NCI-H2107 (cell line): ENCODE results near the gene ZC3H12A.

Experiments
- DNase-seq: peaks from one replicate; lab custom pipeline; 2025; lab: John Stamatoyannopoulos, UW

ZC3H12A gene

DNA sequence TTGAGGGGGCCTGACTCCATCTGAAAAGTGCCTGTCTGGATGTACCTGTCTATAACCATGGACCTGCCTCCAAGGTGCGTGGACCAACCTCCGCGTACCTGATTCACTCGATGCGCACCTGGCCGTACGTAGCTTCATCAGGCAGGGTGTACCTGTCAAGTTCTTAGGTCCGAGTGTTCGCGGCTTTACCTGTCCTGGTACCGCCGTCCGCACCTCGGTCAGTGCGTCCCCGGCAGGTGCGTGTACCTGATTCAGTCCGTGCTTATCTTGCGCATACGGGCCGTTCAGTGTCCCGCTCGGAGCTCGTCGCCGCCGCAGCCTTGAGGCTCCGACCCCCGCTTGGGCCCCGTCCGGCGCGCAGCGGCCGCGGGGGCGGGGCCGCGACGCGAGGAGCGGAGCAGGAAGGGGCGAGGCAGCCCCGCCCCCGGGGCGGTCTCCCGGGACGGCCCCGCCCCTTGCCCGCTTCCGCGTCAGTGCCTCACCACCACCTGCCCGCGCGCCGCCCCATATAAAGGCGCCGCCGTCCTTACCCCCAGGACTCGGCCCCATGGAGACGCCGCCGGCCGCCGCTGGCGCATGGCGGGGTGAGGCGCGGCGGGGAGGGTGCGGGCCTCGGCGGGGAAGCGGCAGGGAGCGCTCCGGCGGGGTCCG is at the start of gene ZC3H12A:
Gene ZC3H12A (plus strand): TSS at position 535 of the 651 bp plus-strand sequence. CDS start 917 bp downstream, outside the sequence.
- peak; percentile 71 for DNase-seq

DNA sequence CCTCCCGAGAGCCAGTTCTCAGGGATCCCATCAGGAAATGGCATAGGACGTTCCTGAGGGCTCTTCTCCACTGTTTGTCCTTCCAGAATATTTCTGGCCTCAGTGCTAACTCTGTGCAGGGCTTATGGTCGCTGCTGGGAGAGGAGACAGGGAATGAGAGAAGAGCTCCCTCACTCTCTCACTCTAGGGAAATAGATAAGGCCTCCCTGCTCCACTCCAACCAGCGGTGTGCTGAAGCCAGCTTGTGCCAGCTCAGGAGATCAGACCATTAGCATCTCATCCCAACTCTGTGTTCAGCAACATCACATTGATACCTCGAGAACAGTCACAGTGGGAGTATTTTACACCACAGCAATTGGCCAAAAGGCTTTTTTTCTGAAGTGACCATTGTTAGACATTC is 49.2 kb upstream of the ZC3H12A start:
- DNase-seq, result no peak

DNA sequence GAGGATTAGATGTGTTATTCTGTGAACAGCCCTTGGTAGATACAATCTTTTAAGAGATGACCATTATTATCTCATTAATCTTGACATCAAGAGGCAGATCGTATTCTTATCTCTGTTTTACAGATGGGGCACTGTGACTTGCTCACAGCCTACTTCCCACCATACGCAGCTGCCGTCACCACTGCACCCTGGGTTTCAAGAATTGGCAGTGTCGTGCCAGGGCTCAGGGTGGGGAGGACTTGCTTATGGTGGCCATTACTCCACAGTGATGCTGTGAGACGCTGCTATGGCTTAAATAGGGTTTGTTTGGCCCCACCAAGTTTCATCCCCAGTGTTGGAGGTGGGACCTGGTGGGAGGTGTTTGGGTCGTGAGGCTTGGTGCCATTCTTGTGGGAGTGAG is 45.4 kb upstream of the ZC3H12A start:
- no peak for DNase-seq

DNA sequence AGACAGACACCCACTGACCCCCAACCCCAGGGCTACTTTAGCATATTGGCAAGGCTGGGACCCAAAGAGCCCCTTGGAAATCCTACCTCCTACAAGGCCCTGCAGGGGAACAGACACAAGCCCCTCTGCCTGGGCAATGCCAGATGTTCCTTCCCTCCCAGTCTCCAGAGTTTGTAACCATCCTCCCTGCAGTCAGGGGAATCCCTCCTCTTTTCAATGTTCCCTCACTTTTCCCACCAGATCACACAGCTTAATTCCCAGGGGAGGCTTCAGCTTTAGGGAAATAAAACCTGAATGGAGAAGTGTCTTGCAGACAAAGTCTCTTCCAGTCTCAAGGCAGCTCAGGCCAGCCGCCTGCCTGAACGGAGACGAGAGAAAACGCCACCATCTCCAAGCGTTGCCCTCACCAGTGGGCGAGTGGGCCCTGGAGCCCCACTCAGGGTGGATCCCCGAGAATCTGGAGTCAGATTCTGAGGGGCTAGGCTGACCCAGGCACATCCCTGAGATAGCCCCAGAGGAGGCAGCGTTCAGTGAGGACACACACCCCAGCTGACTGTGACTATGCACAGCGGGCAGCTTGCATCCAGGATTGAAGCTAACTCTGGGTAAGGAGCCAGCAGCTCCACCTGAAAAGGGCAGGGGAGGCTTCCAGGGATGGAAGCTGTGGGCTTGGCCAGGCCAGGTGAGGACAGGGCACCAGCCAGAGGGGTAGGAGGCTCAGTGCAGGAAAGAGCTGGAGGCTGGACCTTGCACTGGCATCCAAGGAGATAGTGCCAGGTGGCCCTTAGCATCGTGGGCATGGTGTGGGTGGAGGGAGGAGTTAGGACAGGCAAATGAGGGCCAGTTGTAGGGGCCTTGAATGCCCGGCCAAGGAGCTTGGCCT is 44.0 kb upstream of the ZC3H12A start:
- no peak for DNase-seq

DNA sequence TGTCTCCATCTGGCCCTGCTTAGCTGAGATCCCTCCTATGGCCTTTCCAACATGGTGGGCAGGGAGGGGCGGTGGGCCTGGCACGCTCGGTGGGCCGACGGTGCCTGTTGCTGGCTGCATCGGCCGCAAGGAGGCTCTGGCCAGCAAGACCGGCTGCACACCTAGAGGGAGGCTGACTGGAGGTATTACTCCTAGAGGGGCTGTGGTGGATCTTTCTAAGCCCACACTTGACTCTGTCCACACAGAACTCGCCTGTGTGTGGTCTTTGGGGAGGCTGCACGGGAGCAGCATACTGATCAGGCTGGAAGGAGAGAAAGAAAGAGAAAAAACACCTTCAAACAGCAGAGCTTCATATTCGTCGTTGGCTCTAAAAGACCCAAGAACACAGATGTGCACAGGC is 41.7 kb upstream of the ZC3H12A start:
- no peak for DNase-seq

DNA sequence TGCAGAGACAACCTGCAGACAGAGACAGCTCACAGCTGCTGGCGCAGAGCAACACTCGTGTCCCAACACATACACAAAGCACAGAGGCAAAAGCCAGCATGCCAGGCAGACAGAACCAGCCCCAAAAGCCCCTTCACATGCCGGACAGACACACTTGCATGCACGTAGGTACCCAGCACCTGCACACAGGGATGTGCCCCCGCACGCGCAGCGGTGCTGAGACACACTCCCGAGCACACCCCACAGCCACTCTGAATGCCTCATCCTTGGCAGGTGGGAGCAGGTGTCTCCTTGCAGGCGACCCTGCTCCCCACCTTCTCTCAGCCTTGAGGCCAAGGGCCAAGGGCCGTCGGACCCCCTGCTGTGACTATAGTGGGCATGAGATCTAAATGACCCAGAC is 41.2 kb upstream of the ZC3H12A start:
- no peak for DNase-seq

DNA sequence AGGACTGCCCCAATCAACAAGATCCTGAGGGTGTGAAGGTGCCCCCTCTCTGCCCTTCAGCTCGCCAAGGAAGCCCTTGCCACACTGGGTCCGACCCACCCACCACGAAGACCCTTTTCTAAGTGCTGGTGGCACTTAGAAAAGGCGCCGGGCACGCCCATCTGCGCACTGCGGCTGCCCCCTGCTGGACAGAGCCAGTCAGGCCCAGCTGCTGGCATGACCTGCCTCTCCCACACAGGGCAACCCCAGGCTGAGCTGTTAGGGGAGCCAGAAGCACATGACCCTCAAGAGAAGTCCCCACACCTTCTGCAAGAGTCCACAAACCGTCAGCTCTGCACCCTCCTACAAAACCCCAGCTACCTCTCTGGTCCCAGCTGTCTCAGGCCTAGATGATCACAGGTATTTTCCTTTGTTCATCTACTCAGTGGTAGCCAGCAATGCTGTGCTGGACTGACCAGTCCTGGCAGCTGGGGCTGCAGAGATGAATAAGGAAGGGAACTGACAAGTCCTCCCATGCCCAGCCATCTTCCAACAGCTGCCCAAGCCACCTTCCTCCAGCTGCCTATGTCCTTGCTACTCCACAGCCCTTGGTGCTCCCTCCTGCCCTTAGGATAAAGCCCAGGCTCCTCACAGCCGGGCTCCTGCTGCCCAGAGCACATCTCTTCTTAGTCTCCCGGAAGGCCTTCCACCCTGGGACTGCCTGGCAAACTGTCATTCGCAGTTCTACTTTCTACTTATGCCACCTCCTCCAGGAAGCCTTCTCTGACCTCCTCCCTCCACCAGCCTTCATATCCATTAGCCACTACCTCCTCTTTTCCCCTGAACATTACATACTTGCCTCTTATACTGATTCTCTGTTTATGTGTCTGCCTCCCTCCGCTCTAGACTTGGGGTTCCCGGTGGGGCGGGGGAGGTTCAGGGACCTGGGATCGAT is 39.8 kb upstream of the ZC3H12A start:
- peak; percentile 15 for DNase-seq

DNA sequence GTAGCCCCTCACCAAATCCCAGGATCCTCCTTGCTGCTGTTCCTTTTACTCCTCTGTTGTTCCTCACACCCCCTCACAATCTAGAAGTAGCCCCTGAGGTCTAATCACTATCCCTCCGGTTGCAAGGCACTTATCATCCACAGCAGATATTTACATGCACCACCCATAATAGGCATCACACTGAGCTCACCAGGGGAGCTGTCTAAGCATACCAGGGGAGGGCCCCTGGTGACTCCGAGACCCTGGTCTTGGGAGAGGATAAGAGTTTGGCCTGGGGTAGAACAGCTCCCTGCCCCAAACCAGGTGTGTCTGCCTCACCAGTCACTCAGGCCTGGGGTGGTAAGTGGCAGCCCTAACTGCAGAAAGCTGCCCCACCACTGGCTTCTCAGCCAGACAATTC is 37.3 kb upstream of the ZC3H12A start:
- DNase-seq, result no peak

DNA sequence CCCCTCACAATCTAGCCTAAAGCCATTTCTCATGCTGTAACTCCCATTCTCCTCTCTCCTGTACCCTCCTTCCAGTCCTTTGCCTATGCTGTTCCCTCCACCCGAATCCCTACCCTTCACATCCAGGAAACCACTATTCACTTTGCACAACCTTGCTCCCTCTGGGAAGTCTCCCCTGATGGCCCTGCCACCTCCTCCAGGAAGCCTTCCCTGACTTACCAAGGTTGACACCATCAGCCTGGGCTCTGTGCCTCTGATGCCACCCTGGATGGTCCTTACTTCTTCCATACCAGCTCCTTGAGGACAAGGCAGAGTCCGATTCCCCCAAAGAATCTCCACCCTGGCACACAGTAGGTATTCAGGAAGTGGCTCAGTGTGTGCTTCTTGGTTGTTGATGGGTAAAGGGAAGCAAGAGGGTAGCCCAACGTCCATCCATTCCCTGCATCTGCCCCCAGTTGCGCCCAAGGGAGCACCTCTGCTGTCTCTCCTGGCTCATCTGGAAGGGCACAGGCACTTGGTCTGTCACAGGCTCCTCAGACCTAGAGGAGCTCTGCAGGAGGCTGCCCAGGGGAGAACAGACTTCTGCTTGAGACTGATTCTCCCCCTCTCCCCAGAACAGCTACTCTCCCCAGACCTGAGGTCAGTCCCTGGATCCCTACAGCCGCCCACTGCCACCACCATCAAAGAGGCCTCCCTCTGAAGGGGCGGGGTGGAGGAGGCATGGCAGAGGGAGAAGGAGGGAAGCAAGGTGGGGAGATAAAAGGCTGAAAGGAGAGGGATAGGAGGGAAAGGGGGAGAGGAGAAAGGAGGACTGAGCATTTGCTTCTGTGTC is 36.1 kb upstream of the ZC3H12A start:
- no peak for DNase-seq

DNA sequence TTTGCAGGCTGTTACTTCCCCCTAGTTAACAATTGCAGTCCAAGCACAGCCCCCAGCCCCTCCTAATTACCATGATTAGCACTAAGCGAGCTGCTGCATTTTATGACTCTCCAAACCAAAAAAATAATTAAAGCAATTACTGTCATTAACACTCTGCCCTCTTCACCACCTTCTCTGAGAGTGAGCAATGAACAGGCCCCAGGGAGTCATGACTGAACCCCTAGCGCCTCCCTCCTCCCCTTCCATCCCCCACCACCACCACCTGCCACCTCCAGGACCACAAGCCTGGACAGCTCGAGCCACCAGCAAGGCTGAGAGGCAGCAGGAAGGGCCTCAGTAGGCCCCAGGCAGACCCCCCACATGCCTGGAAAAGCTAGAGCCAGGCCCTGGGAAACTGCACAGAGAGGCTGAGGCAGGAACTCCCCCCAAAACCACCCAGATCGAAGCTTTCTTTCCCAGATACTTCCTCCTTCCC is 35.5 kb upstream of the ZC3H12A start:
- DNase-seq, result no peak

DNA sequence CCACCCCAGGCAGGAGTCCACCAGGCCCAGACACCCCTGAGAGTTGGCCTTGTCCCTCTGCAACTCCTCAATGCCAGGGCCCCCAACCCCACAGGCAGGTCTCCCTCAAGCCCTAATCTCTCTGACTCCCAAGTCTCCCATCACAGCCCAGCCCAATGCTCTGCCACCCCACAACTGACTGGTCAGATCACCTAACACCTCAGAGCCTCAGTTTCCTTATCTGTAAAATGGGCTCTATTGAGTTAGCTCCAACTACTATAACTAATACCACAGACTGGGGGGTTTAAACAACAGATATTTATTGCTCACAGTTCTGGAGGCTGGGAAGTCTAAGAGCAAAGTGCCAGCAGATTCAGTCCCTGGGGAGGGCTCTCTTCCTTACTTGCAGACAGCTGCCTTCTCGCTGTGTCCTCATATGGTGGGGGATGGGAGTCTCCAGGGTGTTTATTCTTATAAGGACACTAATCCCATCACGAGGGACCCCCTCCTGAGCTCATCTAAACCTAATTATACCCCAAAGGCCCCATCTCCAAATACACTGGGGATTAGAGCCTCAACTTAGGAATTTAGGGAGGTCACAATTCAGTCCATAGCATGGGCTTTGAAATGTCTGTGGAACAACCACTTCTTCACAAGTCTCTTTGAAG is 34.9 kb upstream of the ZC3H12A start:
- no peak for DNase-seq

DNA sequence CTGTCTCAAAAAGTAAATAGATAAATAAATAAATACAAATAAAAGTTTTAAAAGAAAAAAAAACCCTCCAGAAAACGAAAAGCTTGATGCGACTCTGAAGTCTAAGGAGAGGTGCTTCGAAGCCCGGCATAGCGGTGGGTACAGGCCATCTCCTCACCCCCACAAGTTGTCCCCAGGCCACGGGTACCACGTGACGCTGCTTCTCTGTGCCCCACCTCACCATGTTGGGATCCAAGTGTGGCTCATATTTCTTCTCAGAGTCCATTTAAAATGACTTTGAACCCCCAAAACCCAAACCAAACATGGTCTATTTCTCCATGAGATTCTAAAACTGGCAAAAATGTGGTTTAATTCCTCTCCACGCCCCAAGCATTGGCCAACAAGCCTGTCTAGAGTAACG is 32.9 kb upstream of the ZC3H12A start:
- no peak for DNase-seq

DNA sequence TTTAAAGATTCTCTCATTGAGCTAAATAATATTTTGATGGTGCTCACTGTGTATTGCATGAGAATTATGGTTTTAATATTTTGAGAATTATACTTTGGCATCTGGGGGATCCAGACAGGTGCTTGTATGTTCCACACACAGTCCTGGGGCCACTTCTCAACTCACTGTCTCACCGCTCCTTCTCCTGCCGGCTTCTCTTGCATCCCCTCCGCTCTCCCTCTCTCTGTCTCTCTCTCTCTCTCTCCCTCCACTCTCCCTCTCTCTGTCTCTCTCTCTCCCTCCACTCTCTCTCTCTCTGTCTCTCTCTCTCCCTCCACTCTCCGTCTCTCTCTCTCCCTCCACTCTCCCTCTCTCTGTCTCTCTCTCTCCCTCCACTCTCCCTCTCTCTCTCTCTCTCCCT is 32.2 kb upstream of the ZC3H12A start:
- DNase-seq, result no peak

DNA sequence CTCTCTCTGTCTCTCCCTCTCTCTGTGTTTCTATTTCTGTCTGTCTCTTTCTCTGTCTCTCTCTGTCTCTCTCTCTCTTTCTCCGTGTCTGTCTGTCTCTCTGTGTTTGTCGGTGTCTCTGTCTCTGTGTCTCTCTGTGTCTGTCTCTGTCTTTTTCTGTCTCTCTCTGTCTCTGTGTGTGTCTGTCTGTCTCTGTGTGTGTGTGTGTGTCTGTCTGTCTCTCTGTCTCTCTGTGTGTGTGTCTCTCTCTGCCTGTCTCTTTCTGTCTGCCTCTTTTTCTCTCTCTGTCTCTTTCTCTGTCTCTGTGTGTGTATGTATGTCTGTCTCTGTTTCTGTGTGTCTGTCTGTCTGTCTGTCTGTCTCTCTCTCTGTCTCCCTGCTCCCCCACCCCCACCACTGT is 31.7 kb upstream of the ZC3H12A start:
- DNase-seq, result no peak

DNA sequence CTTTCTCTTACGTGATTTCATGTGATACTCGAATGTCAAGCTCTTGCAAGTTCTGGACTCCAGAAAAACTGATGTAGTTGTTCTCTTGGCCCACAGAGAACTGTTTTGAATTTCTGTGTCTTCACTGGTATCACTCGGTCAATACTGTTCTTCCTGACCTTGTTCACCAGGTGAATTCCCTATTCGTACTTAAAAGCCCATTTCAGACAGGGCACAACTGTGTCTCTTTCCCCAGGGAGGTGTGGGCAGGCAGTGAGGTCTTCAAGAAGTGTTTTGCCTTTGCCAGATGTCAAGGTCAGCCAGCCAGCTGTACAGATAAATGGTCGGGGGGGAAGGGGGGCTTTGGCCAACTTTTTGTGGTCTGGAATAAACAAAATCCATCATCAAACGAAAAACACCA is 27.5 kb upstream of the ZC3H12A start:
- no peak for DNase-seq

DNA sequence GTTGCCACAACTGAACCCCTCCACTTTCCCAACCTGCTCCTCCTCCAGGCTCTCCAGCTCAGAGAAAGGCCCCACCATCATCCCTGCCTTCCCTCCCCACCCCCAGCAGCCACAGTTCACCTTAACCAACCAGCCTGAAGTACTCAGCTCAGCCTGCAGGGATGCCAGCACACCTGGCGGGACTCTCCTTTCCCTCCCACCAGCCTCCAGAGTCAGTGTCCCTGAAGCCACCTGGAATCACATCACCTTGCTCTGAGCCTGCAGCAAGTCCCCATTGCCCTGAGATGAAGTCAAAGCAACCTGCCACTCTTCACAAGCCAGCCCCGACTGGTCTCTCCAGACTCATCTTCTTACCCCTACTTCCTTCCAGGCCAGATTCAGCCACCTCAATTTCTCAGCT is 26.2 kb upstream of the ZC3H12A start:
- DNase-seq, result no peak

DNA sequence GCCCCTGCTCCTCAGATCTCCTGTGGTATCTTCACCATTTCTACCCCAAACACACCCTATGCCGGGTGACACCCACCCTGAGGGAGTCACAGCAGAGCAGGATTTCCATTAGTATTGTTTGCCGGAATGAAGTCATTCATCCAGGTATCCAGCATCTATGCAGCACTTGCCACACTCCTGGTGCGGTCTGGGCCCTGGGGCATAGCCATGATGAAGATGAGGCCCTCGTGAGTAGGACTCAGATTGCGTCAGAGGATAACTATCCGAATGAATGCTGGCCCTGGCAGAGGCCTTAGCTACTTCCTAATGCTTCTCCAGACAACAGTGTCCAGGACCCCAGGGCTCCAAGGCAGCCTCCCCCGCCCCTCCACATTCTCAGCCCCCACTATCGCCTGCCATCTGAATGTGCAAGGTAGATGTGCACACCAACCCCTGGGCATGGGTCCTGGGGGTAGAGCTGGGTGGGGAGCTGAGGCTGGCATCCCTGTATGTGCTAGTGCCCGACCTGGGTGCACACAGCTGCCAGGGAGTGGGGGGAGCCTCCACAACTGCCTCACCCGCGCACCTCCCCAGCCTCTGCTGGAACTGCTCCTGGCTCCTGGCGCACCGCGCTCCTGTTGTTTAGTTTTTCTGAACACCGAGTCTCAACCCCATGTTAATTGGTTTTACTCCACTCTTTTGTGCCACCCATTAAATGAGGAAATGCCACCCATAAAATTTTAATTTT is 25.5 kb upstream of the ZC3H12A start:
- no peak for DNase-seq

DNA sequence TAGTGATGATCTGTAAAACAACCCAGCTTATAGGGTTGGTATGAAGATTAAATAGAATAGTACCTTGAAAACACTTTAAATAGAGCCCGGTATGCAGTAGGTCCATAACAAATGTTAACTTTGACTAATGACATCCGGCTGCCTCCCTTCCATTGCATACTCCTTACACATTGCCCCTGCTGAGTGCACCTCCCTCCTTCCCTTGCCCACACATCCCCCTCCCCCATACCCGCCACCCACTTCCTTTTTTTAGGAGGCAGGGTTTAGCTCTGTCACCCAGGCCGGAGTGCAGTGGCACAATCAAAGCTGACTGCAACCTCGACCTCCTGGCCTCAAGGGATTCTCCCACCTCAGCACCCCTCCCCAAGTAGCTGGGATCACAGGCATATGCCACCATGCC is 24.4 kb upstream of the ZC3H12A start:
- no peak for DNase-seq

DNA sequence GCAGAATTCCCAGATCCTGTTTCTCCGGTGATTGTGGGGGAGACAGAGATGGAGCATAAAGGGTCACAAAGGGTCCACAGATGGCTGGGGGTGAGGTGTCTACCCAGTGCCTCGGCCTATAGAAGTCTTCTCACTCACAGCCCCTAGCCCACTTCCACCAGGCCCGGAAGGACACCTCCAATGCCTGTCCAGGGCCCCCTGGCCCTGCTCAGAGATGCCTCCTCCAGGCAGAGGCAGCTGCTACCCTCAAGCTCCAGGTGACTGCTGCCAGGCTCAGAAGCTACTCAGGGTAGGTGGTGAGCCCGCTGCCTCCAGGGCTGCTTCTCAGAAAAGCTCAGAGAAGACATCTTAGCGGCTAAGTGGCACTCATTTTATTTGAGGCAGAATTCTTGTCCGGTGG is 22.0 kb upstream of the ZC3H12A start:
- DNase-seq, result no peak

DNA sequence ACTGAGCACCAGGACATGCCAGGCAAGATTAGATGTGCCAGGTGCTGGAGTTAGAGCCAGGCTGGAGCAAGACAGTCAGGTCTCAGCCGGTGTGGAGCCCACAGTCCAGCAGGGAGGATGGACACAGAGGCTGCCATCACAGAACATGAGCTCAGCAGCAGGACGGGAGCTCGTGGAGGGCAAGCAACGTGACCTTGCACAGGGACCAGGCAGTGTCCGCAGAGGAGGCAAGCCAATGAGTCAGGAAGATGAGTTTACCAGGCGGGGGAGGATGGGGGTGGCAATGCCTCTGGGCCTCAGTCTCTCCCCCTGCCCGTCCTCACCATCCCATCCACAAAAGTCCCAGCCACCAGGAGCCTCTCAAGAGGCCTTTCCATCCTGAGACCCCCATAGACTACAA is 20.7 kb upstream of the ZC3H12A start:
- no peak for DNase-seq
